ENCODE data around the gene CYP2F1. TPM values are rescaled to one million over a fixed set of nuclear protein-coding genes. Genes with fewer than 3 reads are reported as not detected.

CYP2F1 gene
- polyA plus RNA-seq, 1 donor from 2014 or later, result not detected

- Histone ChIP-seq H3F3A (ENCODE audit: insufficient read depth, low read length, poor library complexity, severe bottlenecking) (no peaks in the 10 kb centered on the region), H3K9me2 (ENCODE audit: insufficient read depth, low read length) (no peaks in the 10 kb centered on the region), H2AFZ (ENCODE audit: low read depth, low read length) (no peak overlapping the region), H3K79me2 (replicated peaks; ENCODE audit: insufficient read depth, low read length) (no peaks in the 10 kb centered on the region), H3K9me3 (ENCODE audit: low read length) (no peaks in the 10 kb centered on the region), H3K4me2 (ENCODE audit: low read length) (no peak overlapping the region), H3K27me3 (ENCODE audit: insufficient read depth, low read depth, low read length) (no peaks in the 10 kb centered on the region), H3K27ac (ENCODE audit: low read length) (no peak overlapping the region), H4K20me1 (ENCODE audit: insufficient read depth) (no peaks in the 10 kb centered on the region), H3K4me3 (ENCODE audit: low read length) (no peak overlapping the region), H3K9ac (ENCODE audit: low read length) (no peak overlapping the region), H3K36me3 (ENCODE audit: insufficient read depth, low read length) (no peaks in the 10 kb centered on the region)
- TF ChIP-seq CTCF (IDR thresholded peaks at IDR 0.05; ENCODE audit: poor library complexity, severe bottlenecking), result no peak
- TF ChIP-seq SMC3 (conservative IDR thresholded peaks at IDR 0.05; ENCODE audit: poor library complexity), result no peak
- TF ChIP-seq REST (IDR thresholded peaks at IDR 0.05; ENCODE audit: borderline replicate concordance), result no peak
- no peak for TF ChIP-seq TAF1 (IDR thresholded peaks at IDR 0.05; ENCODE audit: low read depth)
- no peak for TF ChIP-seq EZH2 (IDR thresholded peaks at IDR 0.05; ENCODE audit: borderline replicate concordance, insufficient read depth, low read length, poor library complexity, severe bottlenecking)
- no peak for TF ChIP-seq RAD21 (conservative IDR thresholded peaks at IDR 0.05)
- no peak for TF ChIP-seq EP300 (conservative IDR thresholded peaks at IDR 0.05; ENCODE audit: poor library complexity, severe bottlenecking)
- no peak for TF ChIP-seq MXI1 (conservative IDR thresholded peaks at IDR 0.05; ENCODE audit: poor library complexity, severe bottlenecking)
- TF ChIP-seq POLR2AphosphoS5 (IDR thresholded peaks at IDR 0.05), result no peak
Observed at GRCh38 chr19:41131186-41131585, 17.0 kb downstream of the CYP2F1 start.

GRCh38 chr19:41133260-41133659 lies 19.0 kb downstream of the CYP2F1 start:
- H3K9me3 ChIP-seq (ENCODE audit: low read length), result no peaks in the 10 kb centered on the region

More at GRCh38 chr19:41133260-41133659, 19.0 kb downstream of the CYP2F1 start:
- Histone ChIP-seq H4K20me1 (ENCODE audit: insufficient read depth) (no peaks in the 10 kb centered on the region), H3F3A (ENCODE audit: insufficient read depth, low read length, poor library complexity, severe bottlenecking) (no peaks in the 10 kb centered on the region), H3K27me3 (ENCODE audit: insufficient read depth, low read depth, low read length) (no peaks in the 10 kb centered on the region), H3K36me3 (ENCODE audit: insufficient read depth, low read length) (no peaks in the 10 kb centered on the region), H3K4me3 (ENCODE audit: low read length) (no peak overlapping the region), H3K9ac (ENCODE audit: low read length) (no peak overlapping the region), H3K27ac (ENCODE audit: low read length) (no peak overlapping the region), H3K9me2 (ENCODE audit: insufficient read depth, low read length) (no peaks in the 10 kb centered on the region), H2AFZ (ENCODE audit: low read depth, low read length) (no peak overlapping the region), H3K4me2 (ENCODE audit: low read length) (no peak overlapping the region), H3K79me2 (replicated peaks; ENCODE audit: insufficient read depth, low read length) (no peaks in the 10 kb centered on the region)
- no peak for TF ChIP-seq EZH2 (IDR thresholded peaks at IDR 0.05; ENCODE audit: borderline replicate concordance, insufficient read depth, low read length, poor library complexity, severe bottlenecking)
- no peak for TF ChIP-seq MXI1 (conservative IDR thresholded peaks at IDR 0.05; ENCODE audit: poor library complexity, severe bottlenecking)
- TF ChIP-seq RAD21 (conservative IDR thresholded peaks at IDR 0.05), result no peak
- TF ChIP-seq SMC3 (conservative IDR thresholded peaks at IDR 0.05; ENCODE audit: poor library complexity), result no peak
- TF ChIP-seq REST (IDR thresholded peaks at IDR 0.05; ENCODE audit: borderline replicate concordance), result no peak
- TF ChIP-seq TAF1 (IDR thresholded peaks at IDR 0.05; ENCODE audit: low read depth), result no peak
- TF ChIP-seq EP300 (conservative IDR thresholded peaks at IDR 0.05; ENCODE audit: poor library complexity, severe bottlenecking), result no peak
- TF ChIP-seq CTCF (IDR thresholded peaks at IDR 0.05; ENCODE audit: poor library complexity, severe bottlenecking), result no peak
